HG03342 (cell line): ENCODE results near the gene LGALSL.

Source experiments
- ATAC-seq: cut with Tn5 transposase; IDR thresholded peaks from one replicate; pipeline ENCODE4 v1.9.1; 2021; ENCODE audit warnings: mild to moderate bottlenecking, moderate library complexity; ENCODE audit not compliant: unreplicated experiment

LGALSL gene

GRCh38 chr2:64492272-64492671 is 38.3 kb downstream of the LGALSL start:
- ATAC-seq: no peak

GRCh38 chr2:64492821-64493220 is 38.9 kb downstream of the LGALSL start:
- no peak for ATAC-seq

GRCh38 chr2:64493788-64494187 is 39.8 kb downstream of the LGALSL start:
- ATAC-seq: no peak

- ATAC-seq: no peak
These were observed 44.5 kb downstream of the LGALSL start for GRCh38 chr2:64498438-64498837.

- ATAC-seq: no peak
These were observed 46.6 kb downstream of the LGALSL start for GRCh38 chr2:64500549-64500948.

GRCh38 chr2:64501946-64502345 is 48.0 kb downstream of the LGALSL start:
- ATAC-seq: no peak

GRCh38 chr2:64502860-64503259 is 48.9 kb downstream of the LGALSL start:
- no peak for ATAC-seq

- no peak for ATAC-seq
These were observed 51.1 kb downstream of the LGALSL start for GRCh38 chr2:64504774-64505720.

GRCh38 chr2:64506686-64507085 is 52.7 kb downstream of the LGALSL start:
- ATAC-seq: no peak
